ENCODE measurements around the gene CALML5. TPM values are rescaled to one million over a fixed set of nuclear protein-coding genes. Genes with fewer than 3 reads are reported as not detected.

Gene CALML5
- total RNA-seq, 1 experiment from 2014 or later, result not detected

DNA sequence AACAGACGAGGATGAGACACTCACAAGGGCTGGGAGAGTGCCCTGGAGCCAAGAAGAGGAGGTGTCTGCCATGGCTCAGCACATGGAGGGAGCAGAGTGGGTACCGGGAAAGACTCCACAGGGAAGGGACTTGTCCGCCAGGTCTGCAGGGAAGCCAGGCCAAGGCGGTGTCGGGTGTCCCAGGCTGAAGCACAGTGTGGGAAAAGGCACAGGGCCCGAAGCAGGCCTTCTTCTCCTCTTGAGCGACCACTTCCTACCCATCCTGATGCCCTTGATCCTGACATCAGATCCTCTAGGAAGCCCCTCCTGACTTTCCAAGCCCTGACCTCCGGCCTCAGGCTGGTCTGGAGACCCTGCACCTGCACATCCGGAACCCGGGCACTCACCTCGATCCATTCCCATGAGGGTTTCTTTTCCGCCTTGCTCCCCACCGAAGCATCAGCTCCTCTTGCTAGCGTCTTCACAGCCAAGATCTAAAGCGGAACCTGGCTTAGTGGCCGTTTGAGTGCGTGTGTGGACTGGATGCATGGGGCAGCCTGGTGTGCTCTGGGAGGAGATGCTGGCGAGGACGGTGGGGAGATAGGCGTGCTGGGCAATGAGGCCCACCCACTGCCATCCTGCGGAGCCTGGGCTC lies 33.8 kb upstream of the CALML5 start:
- POLR2A ChIA-PET, result no interaction called here
- no TSS peak for BruUV-seq (replicated peaks)
- no peak overlapping the region for H3K9ac ChIP-seq (ENCODE audit: low read length)
- ATAC-seq, result no peak
- no peaks in the 10 kb centered on the region for H3K9me2 ChIP-seq (ENCODE audit: insufficient read depth)
- CTCF ChIA-PET, result no interaction called here
- RAD21 ChIA-PET (ENCODE audit: low non-redundant PET in 1 of 2, low total read pairs in 2 of 2, uncharacterized antibody in 2 of 2, unreplicated experiment in 2 of 2), result no interaction called here
- no peak for DNase-seq (ENCODE audit: low read depth, low spot score)
- TF ChIP-seq FOSL1 (IDR thresholded peaks at IDR 0.05; ENCODE audit: low read depth) (no peak), ZNF274 (IDR thresholded peaks at IDR 0.05; ENCODE audit: low read depth, low read length) (no peak), CEBPB (IDR thresholded peaks at IDR 0.05; ENCODE audit: low read depth) (no peak), POLR2A (IDR thresholded peaks at IDR 0.05; ENCODE audit: borderline replicate concordance, extremely low read depth, insufficient read depth, insufficient read length) (no peak), TCF7L2 (IDR thresholded peaks at IDR 0.05; ENCODE audit: borderline replicate concordance, extremely low read depth, insufficient read depth, insufficient read length) (no peak), SIN3A (IDR thresholded peaks at IDR 0.05; ENCODE audit: low read depth) (no peak), JUND (IDR thresholded peaks at IDR 0.05) (no peak), YY1 (IDR thresholded peaks at IDR 0.05; ENCODE audit: extremely low read depth, insufficient replicate concordance, low read depth, low read length) (no peak), CBX3 (IDR thresholded peaks at IDR 0.05; ENCODE audit: low read depth) (no peak), SP1 (IDR thresholded peaks at IDR 0.05; ENCODE audit: low read depth) (no peak), EGR1 (IDR thresholded peaks at IDR 0.05; ENCODE audit: low read depth) (no peak), MAX (IDR thresholded peaks at IDR 0.05) (no peak), SRF (IDR thresholded peaks at IDR 0.05; ENCODE audit: low read depth) (no peak), ZFX (IDR thresholded peaks at IDR 0.05) (no peak), EZH2 (IDR thresholded peaks at IDR 0.05) (no peak), POLR2AphosphoS5 (IDR thresholded peaks at IDR 0.05; ENCODE audit: low read depth, low read length) (no peak)
- TF ChIP-seq, protein P1, sequence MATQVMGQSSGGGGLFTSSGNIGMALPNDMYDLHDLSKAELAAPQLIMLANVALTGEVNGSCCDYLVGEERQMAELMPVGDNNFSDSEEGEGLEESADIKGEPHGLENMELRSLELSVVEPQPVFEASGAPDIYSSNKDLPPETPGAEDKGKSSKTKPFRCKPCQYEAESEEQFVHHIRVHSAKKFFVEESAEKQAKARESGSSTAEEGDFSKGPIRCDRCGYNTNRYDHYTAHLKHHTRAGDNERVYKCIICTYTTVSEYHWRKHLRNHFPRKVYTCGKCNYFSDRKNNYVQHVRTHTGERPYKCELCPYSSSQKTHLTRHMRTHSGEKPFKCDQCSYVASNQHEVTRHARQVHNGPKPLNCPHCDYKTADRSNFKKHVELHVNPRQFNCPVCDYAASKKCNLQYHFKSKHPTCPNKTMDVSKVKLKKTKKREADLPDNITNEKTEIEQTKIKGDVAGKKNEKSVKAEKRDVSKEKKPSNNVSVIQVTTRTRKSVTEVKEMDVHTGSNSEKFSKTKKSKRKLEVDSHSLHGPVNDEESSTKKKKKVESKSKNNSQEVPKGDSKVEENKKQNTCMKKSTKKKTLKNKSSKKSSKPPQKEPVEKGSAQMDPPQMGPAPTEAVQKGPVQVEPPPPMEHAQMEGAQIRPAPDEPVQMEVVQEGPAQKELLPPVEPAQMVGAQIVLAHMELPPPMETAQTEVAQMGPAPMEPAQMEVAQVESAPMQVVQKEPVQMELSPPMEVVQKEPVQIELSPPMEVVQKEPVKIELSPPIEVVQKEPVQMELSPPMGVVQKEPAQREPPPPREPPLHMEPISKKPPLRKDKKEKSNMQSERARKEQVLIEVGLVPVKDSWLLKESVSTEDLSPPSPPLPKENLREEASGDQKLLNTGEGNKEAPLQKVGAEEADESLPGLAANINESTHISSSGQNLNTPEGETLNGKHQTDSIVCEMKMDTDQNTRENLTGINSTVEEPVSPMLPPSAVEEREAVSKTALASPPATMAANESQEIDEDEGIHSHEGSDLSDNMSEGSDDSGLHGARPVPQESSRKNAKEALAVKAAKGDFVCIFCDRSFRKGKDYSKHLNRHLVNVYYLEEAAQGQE (IDR thresholded peaks at IDR 0.05; ENCODE audit: low read depth), result no peak
- TF ChIP-seq, protein P2, sequence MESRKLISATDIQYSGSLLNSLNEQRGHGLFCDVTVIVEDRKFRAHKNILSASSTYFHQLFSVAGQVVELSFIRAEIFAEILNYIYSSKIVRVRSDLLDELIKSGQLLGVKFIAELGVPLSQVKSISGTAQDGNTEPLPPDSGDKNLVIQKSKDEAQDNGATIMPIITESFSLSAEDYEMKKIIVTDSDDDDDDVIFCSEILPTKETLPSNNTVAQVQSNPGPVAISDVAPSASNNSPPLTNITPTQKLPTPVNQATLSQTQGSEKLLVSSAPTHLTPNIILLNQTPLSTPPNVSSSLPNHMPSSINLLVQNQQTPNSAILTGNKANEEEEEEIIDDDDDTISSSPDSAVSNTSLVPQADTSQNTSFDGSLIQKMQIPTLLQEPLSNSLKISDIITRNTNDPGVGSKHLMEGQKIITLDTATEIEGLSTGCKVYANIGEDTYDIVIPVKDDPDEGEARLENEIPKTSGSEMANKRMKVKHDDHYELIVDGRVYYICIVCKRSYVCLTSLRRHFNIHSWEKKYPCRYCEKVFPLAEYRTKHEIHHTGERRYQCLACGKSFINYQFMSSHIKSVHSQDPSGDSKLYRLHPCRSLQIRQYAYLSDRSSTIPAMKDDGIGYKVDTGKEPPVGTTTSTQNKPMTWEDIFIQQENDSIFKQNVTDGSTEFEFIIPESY (IDR thresholded peaks at IDR 0.05; ENCODE audit: extremely low read depth, insufficient replicate concordance, low read length), result no peak
- TF ChIP-seq, protein P3, sequence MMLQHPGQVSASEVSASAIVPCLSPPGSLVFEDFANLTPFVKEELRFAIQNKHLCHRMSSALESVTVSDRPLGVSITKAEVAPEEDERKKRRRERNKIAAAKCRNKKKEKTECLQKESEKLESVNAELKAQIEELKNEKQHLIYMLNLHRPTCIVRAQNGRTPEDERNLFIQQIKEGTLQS (IDR thresholded peaks at IDR 0.05), result no peak
- TF ChIP-seq, protein P4, sequence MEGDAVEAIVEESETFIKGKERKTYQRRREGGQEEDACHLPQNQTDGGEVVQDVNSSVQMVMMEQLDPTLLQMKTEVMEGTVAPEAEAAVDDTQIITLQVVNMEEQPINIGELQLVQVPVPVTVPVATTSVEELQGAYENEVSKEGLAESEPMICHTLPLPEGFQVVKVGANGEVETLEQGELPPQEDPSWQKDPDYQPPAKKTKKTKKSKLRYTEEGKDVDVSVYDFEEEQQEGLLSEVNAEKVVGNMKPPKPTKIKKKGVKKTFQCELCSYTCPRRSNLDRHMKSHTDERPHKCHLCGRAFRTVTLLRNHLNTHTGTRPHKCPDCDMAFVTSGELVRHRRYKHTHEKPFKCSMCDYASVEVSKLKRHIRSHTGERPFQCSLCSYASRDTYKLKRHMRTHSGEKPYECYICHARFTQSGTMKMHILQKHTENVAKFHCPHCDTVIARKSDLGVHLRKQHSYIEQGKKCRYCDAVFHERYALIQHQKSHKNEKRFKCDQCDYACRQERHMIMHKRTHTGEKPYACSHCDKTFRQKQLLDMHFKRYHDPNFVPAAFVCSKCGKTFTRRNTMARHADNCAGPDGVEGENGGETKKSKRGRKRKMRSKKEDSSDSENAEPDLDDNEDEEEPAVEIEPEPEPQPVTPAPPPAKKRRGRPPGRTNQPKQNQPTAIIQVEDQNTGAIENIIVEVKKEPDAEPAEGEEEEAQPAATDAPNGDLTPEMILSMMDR (IDR thresholded peaks at IDR 0.05 in 2 of 3, conservative IDR thresholded peaks at IDR 0.05 in 1 of 3; ENCODE audit: borderline replicate concordance in 1 of 3, insufficient read depth in 1 of 3, low read depth in 2 of 3, low read length in 2 of 3), result no peak
- H3K4me1 ChIP-seq (ENCODE audit: control insufficient read depth in 1 of 2, insufficient read depth in 2 of 2, low read length in 2 of 2), result peaks cover 0 to 10% of the 10 kb centered on the region in 2 experiments; a peak in 2 of 4 replicates
- no peaks in the 10 kb centered on the region for H4K20me1 ChIP-seq (ENCODE audit: insufficient read depth)
- no peaks in the 10 kb centered on the region for H3K27me3 ChIP-seq (ENCODE audit: insufficient read depth, low read length)
- no peak overlapping the region for H3K4me3 ChIP-seq (replicated peaks in 1 of 2; ENCODE audit: low read depth in 1 of 2, low read length in 2 of 2)
- H2AFZ ChIP-seq (ENCODE audit: low read depth, low read length, poor library complexity, severe bottlenecking), result no peak overlapping the region
- H3K9me3 ChIP-seq (ENCODE audit: control insufficient read depth in 1 of 2, insufficient read depth in 1 of 2, low read depth in 1 of 2, low read length in 2 of 2), result no peaks in the 10 kb centered on the region
- intact Hi-C loops (cut with micrococcal nuclease), result no loop called here
- no peaks in the 10 kb centered on the region for H3K79me2 ChIP-seq (ENCODE audit: insufficient read depth, low read length)
- no peak overlapping the region for H3K27ac ChIP-seq (ENCODE audit: low read depth, low read length)
- H3K4me2 ChIP-seq (ENCODE audit: low read length), result no peak overlapping the region
- H3K36me3 ChIP-seq (ENCODE audit: control insufficient read depth in 1 of 2, insufficient read depth in 2 of 2, low read length in 2 of 2), result no peaks in the 10 kb centered on the region

Measured in HCT116 (cell line).